HepG2 (cell line): ENCODE data around the gene CFAP99. TPM values are rescaled to one million over a fixed set of nuclear protein-coding genes. Genes with fewer than 3 reads are reported as not detected.

Source experiments
- CREB3 ChIP-seq: sonication (generic); formaldehyde crosslinking; IDR thresholded peaks from 2 replicates; pipeline ENCODE4 v1.5.0; 2020; ENCODE audit warnings: missing genetic modification reagents
- ESRRA ChIP-seq: sonication (generic); formaldehyde crosslinking; IDR thresholded peaks from 2 replicates; pipeline ENCODE4 v1.5.1; 2020; ENCODE audit warnings: mild to moderate bottlenecking, low read depth, missing genetic modification reagents
- JDP2 ChIP-seq: sonication (generic); formaldehyde crosslinking; IDR thresholded peaks from 2 replicates; pipeline ENCODE4 v1.8.1; 2022; ENCODE audit warnings: missing genetic modification reagents, borderline replicate concordance
- KDM3A ChIP-seq: IDR thresholded peaks from 2 replicates; pipeline ENCODE4 v1.6.1; 2018; ENCODE audit warnings: low read depth, missing compliant biosample characterization
- NCOA5 ChIP-seq: sonication (generic); formaldehyde crosslinking; IDR thresholded peaks from 2 replicates; pipeline ENCODE4 v1.4.0; 2020; ENCODE audit warnings: missing genetic modification reagents
- NFIC ChIP-seq: IDR thresholded peaks from 2 replicates; pipeline ENCODE4 v1.6.1; 2012; ENCODE audit warnings: mild to moderate bottlenecking, low read length, inconsistent platforms
- NFRKB ChIP-seq: fragments of 450-650 bp; IDR thresholded peaks from 2 replicates; pipeline ENCODE4 v1.6.1; 2017
- TBL1XR1 ChIP-seq: fragments of 150-350 bp; IDR thresholded peaks from 2 replicates; pipeline ENCODE4 v1.6.1; 2014; ENCODE audit warnings: borderline replicate concordance, low read length; ENCODE audit not compliant: partially characterized antibody
- ZBTB26 ChIP-seq: IDR thresholded peaks from 2 replicates; pipeline ENCODE4 v1.6.1; 2016; ENCODE audit warnings: missing compliant biosample characterization, missing genetic modification reagents, borderline replicate concordance
- polyA plus RNA-seq, 8 experiments: library from polyadenylated mRNA; depleted of rRNA in 3 of 8; stranded (reverse) in 7 of 8; unstranded in 1 of 8; fragments of >200 nt; fragmentation: Illumina TruSeq in 4 of 8; extraction: Trizol in 4 of 8; gene quantifications; 2 replicates each; pipeline versions ENCODE4 v1.2.1 to v1.2.3, GENCODE V29; 2011 to 2016; ENCODE audit warnings: low read depth in 4 of 8, missing spikeins in 1 of 8, mixed read lengths in 1 of 8; ENCODE audit not compliant: insufficient read depth in 1 of 8
- total RNA-seq, 5 experiments: library from RNA; depleted of rRNA; stranded (reverse); fragments of >200 nt; fragmentation: Illumina TruSeq; extraction: Trizol; gene quantifications; 2 replicates each; pipeline ENCODE4 v1.2.3, GENCODE V29; 2016; ENCODE audit warnings: low read depth in 1 of 5
- TF ChIP-seq, protein P1 (sequence below): sonication (generic); formaldehyde crosslinking; IDR thresholded peaks from 2 replicates; pipeline ENCODE4 v1.4.0; 2020; ENCODE audit warnings: mild to moderate bottlenecking, missing genetic modification reagents
- TF ChIP-seq, protein P2 (sequence below): IDR thresholded peaks from 2 replicates; pipeline ENCODE4 v1.6.1; 2016; ENCODE audit warnings: mild to moderate bottlenecking
- TF ChIP-seq, protein P3 (sequence below): sonication (generic); formaldehyde crosslinking; IDR thresholded peaks from 2 replicates; pipeline ENCODE4 v1.4.0; 2020; ENCODE audit warnings: missing genetic modification reagents, borderline replicate concordance
- TF ChIP-seq, protein P4 (sequence below): sonication (generic); formaldehyde crosslinking; IDR thresholded peaks from 2 replicates; pipeline ENCODE4 v1.4.0; 2020; ENCODE audit warnings: missing genetic modification reagents
- TF ChIP-seq, protein P5 (sequence below): sonication (generic); formaldehyde crosslinking; IDR thresholded peaks from 2 replicates; pipeline ENCODE4 v1.8.1; 2023; ENCODE audit warnings: mild to moderate bottlenecking, missing genetic modification reagents
- TF ChIP-seq, protein P6 (sequence below): sonication (generic); formaldehyde crosslinking; IDR thresholded peaks from 2 replicates; pipeline ENCODE4 v1.5.0; 2020; ENCODE audit warnings: missing genetic modification reagents

The CFAP99 gene
- total and polyA plus RNA-seq, 2 of the 13 experiments (the other 11 are each of a cell fraction or from before 2014, with no cell fraction given): not detected

GRCh38 chr4:2462218-2462991, 43.6 kb downstream of the CFAP99 start (continued):
- peak; percentile 51; the same call in 1 of the 2 replicates for TF ChIP-seq JDP2 (CRISPR knock-in tag)
- TF ChIP-seq TBL1XR1: no peak
- TF ChIP-seq, protein P1, sequence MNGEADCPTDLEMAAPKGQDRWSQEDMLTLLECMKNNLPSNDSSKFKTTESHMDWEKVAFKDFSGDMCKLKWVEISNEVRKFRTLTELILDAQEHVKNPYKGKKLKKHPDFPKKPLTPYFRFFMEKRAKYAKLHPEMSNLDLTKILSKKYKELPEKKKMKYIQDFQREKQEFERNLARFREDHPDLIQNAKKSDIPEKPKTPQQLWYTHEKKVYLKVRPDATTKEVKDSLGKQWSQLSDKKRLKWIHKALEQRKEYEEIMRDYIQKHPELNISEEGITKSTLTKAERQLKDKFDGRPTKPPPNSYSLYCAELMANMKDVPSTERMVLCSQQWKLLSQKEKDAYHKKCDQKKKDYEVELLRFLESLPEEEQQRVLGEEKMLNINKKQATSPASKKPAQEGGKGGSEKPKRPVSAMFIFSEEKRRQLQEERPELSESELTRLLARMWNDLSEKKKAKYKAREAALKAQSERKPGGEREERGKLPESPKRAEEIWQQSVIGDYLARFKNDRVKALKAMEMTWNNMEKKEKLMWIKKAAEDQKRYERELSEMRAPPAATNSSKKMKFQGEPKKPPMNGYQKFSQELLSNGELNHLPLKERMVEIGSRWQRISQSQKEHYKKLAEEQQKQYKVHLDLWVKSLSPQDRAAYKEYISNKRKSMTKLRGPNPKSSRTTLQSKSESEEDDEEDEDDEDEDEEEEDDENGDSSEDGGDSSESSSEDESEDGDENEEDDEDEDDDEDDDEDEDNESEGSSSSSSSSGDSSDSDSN (CRISPR knock-in tag): peak; percentile 84; the same call in 1 of the 2 replicates
- no peak for TF ChIP-seq NCOA5 (CRISPR knock-in tag)
- TF ChIP-seq, protein P2, sequence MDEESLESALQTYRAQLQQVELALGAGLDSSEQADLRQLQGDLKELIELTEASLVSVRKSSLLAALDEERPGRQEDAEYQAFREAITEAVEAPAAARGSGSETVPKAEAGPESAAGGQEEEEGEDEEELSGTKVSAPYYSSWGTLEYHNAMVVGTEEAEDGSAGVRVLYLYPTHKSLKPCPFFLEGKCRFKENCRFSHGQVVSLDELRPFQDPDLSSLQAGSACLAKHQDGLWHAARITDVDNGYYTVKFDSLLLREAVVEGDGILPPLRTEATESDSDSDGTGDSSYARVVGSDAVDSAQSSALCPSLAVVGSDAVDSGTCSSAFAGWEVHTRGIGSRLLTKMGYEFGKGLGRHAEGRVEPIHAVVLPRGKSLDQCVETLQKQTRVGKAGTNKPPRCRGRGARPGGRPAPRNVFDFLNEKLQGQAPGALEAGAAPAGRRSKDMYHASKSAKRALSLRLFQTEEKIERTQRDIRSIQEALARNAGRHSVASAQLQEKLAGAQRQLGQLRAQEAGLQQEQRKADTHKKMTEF (CRISPR knock-in tag): no peak
- TF ChIP-seq CREB3 (CRISPR knock-in tag): peak; percentile 96
- no peak for TF ChIP-seq NFRKB
- TF ChIP-seq ESRRA: peak; percentile 66; the same call in 1 of the 2 replicates
- TF ChIP-seq, protein P3, sequence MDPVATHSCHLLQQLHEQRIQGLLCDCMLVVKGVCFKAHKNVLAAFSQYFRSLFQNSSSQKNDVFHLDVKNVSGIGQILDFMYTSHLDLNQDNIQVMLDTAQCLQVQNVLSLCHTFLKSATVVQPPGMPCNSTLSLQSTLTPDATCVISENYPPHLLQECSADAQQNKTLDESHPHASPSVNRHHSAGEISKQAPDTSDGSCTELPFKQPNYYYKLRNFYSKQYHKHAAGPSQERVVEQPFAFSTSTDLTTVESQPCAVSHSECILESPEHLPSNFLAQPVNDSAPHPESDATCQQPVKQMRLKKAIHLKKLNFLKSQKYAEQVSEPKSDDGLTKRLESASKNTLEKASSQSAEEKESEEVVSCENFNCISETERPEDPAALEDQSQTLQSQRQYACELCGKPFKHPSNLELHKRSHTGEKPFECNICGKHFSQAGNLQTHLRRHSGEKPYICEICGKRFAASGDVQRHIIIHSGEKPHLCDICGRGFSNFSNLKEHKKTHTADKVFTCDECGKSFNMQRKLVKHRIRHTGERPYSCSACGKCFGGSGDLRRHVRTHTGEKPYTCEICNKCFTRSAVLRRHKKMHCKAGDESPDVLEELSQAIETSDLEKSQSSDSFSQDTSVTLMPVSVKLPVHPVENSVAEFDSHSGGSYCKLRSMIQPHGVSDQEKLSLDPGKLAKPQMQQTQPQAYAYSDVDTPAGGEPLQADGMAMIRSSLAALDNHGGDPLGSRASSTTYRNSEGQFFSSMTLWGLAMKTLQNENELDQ (CRISPR knock-in tag): no peak
- no peak for TF ChIP-seq NFIC
- TF ChIP-seq, protein P4, sequence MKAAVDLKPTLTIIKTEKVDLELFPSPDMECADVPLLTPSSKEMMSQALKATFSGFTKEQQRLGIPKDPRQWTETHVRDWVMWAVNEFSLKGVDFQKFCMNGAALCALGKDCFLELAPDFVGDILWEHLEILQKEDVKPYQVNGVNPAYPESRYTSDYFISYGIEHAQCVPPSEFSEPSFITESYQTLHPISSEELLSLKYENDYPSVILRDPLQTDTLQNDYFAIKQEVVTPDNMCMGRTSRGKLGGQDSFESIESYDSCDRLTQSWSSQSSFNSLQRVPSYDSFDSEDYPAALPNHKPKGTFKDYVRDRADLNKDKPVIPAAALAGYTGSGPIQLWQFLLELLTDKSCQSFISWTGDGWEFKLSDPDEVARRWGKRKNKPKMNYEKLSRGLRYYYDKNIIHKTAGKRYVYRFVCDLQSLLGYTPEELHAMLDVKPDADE (CRISPR knock-in tag): 0 out of 2 replicates have a peak, but pooled peaks have one; percentile 89
- TF ChIP-seq, protein P5, sequence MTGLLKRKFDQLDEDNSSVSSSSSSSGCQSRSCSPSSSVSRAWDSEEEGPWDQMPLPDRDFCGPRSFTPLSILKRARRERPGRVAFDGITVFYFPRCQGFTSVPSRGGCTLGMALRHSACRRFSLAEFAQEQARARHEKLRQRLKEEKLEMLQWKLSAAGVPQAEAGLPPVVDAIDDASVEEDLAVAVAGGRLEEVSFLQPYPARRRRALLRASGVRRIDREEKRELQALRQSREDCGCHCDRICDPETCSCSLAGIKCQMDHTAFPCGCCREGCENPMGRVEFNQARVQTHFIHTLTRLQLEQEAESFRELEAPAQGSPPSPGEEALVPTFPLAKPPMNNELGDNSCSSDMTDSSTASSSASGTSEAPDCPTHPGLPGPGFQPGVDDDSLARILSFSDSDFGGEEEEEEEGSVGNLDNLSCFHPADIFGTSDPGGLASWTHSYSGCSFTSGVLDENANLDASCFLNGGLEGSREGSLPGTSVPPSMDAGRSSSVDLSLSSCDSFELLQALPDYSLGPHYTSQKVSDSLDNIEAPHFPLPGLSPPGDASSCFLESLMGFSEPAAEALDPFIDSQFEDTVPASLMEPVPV (CRISPR knock-in tag): peak; percentile 47
- TF ChIP-seq KDM3A: no peak
- TF ChIP-seq, protein P6, sequence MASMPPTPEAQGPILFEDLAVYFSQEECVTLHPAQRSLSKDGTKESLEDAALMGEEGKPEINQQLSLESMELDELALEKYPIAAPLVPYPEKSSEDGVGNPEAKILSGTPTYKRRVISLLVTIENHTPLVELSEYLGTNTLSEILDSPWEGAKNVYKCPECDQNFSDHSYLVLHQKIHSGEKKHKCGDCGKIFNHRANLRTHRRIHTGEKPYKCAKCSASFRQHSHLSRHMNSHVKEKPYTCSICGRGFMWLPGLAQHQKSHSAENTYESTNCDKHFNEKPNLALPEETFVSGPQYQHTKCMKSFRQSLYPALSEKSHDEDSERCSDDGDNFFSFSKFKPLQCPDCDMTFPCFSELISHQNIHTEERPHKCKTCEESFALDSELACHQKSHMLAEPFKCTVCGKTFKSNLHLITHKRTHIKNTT (CRISPR knock-in tag): no peak
- TF ChIP-seq ZBTB26 (CRISPR knock-in tag): no peak
